DND-41 (cell line): Measurements from ENCODE around the gene EP400.

Source experiments
- ATAC-seq: fragments of 200-7000 bp; cut with Tn5 transposase; 3 replicates; pipeline ENCODE4 v1.9.1; 2021; ENCODE audit warnings: low read depth; ENCODE audit not compliant: insufficient read depth
- DNase-seq: peaks from one replicate; pipeline ENCODE4 v3.0.0-alpha.2; 2020
- H2AFZ ChIP-seq: 2 replicates; pipeline ENCODE4 v1.6.0; 2012; ENCODE audit warnings: low read depth, low read length
- H3K27ac ChIP-seq: 2 replicates; pipeline ENCODE4 v1.5.1; 2012; ENCODE audit warnings: low read length, inconsistent platforms
- H3K27me3 ChIP-seq: fragments of 200-600 bp; sonication (generic); 2 replicates; pipeline ENCODE4 v1.6.0; 2012; ENCODE audit warnings: low read length, mild to moderate bottlenecking, inconsistent platforms; ENCODE audit not compliant: insufficient read depth, poor library complexity
- H3K36me3 ChIP-seq: 2 replicates; pipeline ENCODE4 v1.5.1; 2012; ENCODE audit warnings: low read length, inconsistent platforms; ENCODE audit not compliant: insufficient read depth
- H3K4me1 ChIP-seq: 2 replicates; pipeline ENCODE4 v1.5.1; 2012; ENCODE audit warnings: mild to moderate bottlenecking, low read length; ENCODE audit not compliant: insufficient read depth
- H3K4me2 ChIP-seq: 2 replicates; pipeline ENCODE4 v1.6.0; 2012; ENCODE audit warnings: mild to moderate bottlenecking, moderate library complexity, low read length, inconsistent platforms; ENCODE audit not compliant: insufficient read depth
- H3K4me3 ChIP-seq, 2 experiments: fragments of 200-600 bp in 1 of 2; shearing (Covaris generic) in 1 of 2; 2 replicates each; pipeline ENCODE4 v1.5.1; 2012 to 2016; ENCODE audit warnings: inconsistent platforms in 2 of 2, low read length in 2 of 2, mild to moderate bottlenecking in 2 of 2, low read depth in 1 of 2, moderate library complexity in 1 of 2
- H3K79me2 ChIP-seq: 2 replicates; pipeline ENCODE4 v1.6.0; 2012; ENCODE audit warnings: low read length, inconsistent platforms; ENCODE audit not compliant: insufficient read depth
- H3K9ac ChIP-seq: 2 replicates; pipeline ENCODE4 v1.6.0; 2012; ENCODE audit warnings: low read depth, mild to moderate bottlenecking, inconsistent platforms, low read length, moderate library complexity
- H3K9me3 ChIP-seq: 2 replicates; pipeline ENCODE4 v1.5.1; 2012; ENCODE audit warnings: low read length, moderate library complexity, mild to moderate bottlenecking, inconsistent platforms; ENCODE audit not compliant: insufficient read depth, severe bottlenecking
- H4K20me1 ChIP-seq: 2 replicates; pipeline ENCODE4 v1.6.0; 2012; ENCODE audit warnings: low read length; ENCODE audit not compliant: insufficient read depth
- CTCF ChIP-seq: IDR thresholded peaks from 2 replicates; pipeline ENCODE4 v1.5.1; 2012; ENCODE audit warnings: borderline replicate concordance, low read length, moderate library complexity, mild to moderate bottlenecking; ENCODE audit not compliant: poor library complexity, severe bottlenecking; ENCODE audit errors: extremely low read depth
- EZH2 ChIP-seq: IDR thresholded peaks from 3 replicates; pipeline ENCODE4 v1.6.1; 2012; ENCODE audit warnings: borderline replicate concordance, low read depth, mild to moderate bottlenecking, moderate library complexity, low read length, inconsistent platforms; ENCODE audit not compliant: severe bottlenecking

Gene EP400

GRCh38 chr12:132077322-132078100 lies 127.8 kb downstream of the EP400 start:
- H3K27ac ChIP-seq = no peak overlapping the region

GRCh38 chr12:132078190-132078589 lies 128.4 kb downstream of the EP400 start:
- Histone ChIP-seq H3K9me3 (no peaks in the 10 kb centered on the region), H3K4me2 (no peak overlapping the region), H3K4me3 (no peak overlapping the region), H2AFZ (no peak overlapping the region), H3K4me1 (peaks cover 4% of the 10 kb centered on the region; the same call in 1 of the 2 replicates), H3K27ac (no peak overlapping the region), H4K20me1 (no peaks in the 10 kb centered on the region), H3K36me3 (peaks cover 51% of the 10 kb centered on the region), H3K79me2 (no peaks in the 10 kb centered on the region), H3K9ac (no peak overlapping the region), H3K27me3 (no peaks in the 10 kb centered on the region)
- ATAC-seq (no peak), DNase-seq (no peak)
- TF ChIP-seq EZH2 = no peak
- no peak for TF ChIP-seq CTCF

More at GRCh38 chr12:132077322-132078100, 127.8 kb downstream of the EP400 start:
- ATAC-seq = no peak
- no peaks in the 10 kb centered on the region for H4K20me1 ChIP-seq
- no peak for DNase-seq
- H3K27me3 ChIP-seq = no peaks in the 10 kb centered on the region
- no peak overlapping the region for H2AFZ ChIP-seq
- H3K9ac ChIP-seq = no peak overlapping the region
- no peak overlapping the region for H3K4me2 ChIP-seq
- H3K4me1 ChIP-seq = no peaks in the 10 kb centered on the region
- no peak overlapping the region for H3K4me3 ChIP-seq
- peaks cover 55% of the 10 kb centered on the region for H3K36me3 ChIP-seq
- no peak for TF ChIP-seq CTCF
- TF ChIP-seq EZH2 = no peak
- H3K79me2 ChIP-seq = no peaks in the 10 kb centered on the region
- no peaks in the 10 kb centered on the region for H3K9me3 ChIP-seq

- Histone ChIP-seq H3K27me3 (no peaks in the 10 kb centered on the region), H3K36me3 (peaks cover 48% of the 10 kb centered on the region), H3K9me3 (no peaks in the 10 kb centered on the region), H3K27ac (no peak overlapping the region), H3K4me1 (peaks cover 10% of the 10 kb centered on the region), H3K4me2 (no peak overlapping the region), H2AFZ (no peak overlapping the region), H3K79me2 (peaks cover 4% of the 10 kb centered on the region), H4K20me1 (no peaks in the 10 kb centered on the region), H3K9ac (no peak overlapping the region), H3K4me3 (no peak overlapping the region)
- ATAC-seq = no peak
- TF ChIP-seq EZH2 (no peak), CTCF (no peak)
- no peak for DNase-seq
Measured at GRCh38 chr12:132079200-132079599, 129.5 kb downstream of the EP400 start.
